Sigmoid colon (tissue), 7 donors: ENCODE results near the gene MIEF2. TPM values are rescaled to one million over a fixed set of nuclear protein-coding genes. Genes with fewer than 3 reads are reported as not detected.
"Not testable (repeated sequence)": the region's sequence is repeated elsewhere in the genome, so short reads cannot be mapped to it uniquely, and the experiment has no call there.

Source experiments
- DNase-seq: peaks from one replicate; pipeline ENCODE4 v3.0.0-alpha.2; 2019
- H3K27ac ChIP-seq, 4 donors: fragments of 200-600 bp; sonication (generic); one replicate each; pipeline ENCODE4 v1.5.1; 2016 to 2019; ENCODE audit warnings: mild to moderate bottlenecking in 1 of 4
- H3K27me3 ChIP-seq, 3 donors: fragments of 200-600 bp; sonication (generic); one replicate each; pipeline ENCODE4 v1.5.1; 2019; ENCODE audit warnings: mild to moderate bottlenecking in 1 of 3
- H3K36me3 ChIP-seq, 4 donors: fragments of 200-600 bp; sonication (generic); one replicate each; pipeline ENCODE4 v1.5.1; 2016 to 2019
- H3K4me1 ChIP-seq, 4 donors: fragments of 200-600 bp; sonication (generic); one replicate each; pipeline ENCODE4 v1.5.1; 2017 to 2019
- H3K4me3 ChIP-seq, 4 donors: fragments of 200-600 bp; sonication (generic); one replicate each; pipeline ENCODE4 v1.5.1; 2017 to 2019; ENCODE audit warnings: mild to moderate bottlenecking in 2 of 4, moderate library complexity in 1 of 4
- H3K9me3 ChIP-seq, 4 donors: fragments of 200-600 bp in 3 of 4; sonication (generic) in 3 of 4; one replicate each; pipeline versions ENCODE4 v1.5.1 to v1.6.1; 2013 to 2019
- EP300 ChIP-seq, 4 donors: sonication (generic); formaldehyde crosslinking; IDR thresholded peaks; one replicate each; pipeline ENCODE4 v1.6.1; 2017; ENCODE audit warnings: antibody characterized with exemption in 4 of 4
- POLR2A ChIP-seq, 2 donors: fragments of 450-650 bp; IDR thresholded peaks; one replicate each; pipeline ENCODE4 v1.6.1; 2016; ENCODE audit warnings: antibody characterized with exemption in 2 of 2, mild to moderate bottlenecking in 2 of 2, moderate library complexity in 2 of 2
- POLR2AphosphoS5 ChIP-seq, 4 donors: sonication (generic); formaldehyde crosslinking; IDR thresholded peaks; one replicate each; pipeline ENCODE4 v1.6.1; 2017; ENCODE audit warnings: antibody characterized with exemption in 4 of 4
- WGBS, 2 donors: extraction: QIAGEN DNeasy Blood & Tissue Kit; methylation state at CpG; one replicate each; pipeline ENCODE4 v1.1.7; 2013; 5-methylcytosine and 5-hydroxymethylcytosine counted together
- intact Hi-C: fragments of 100-400 bp; cut with DNase I; formaldehyde crosslinking; loops from one replicate; pipeline ENCODE4 v1.15.1; 2023
- polyA plus RNA-seq, 3 donors: library from polyadenylated mRNA; stranded (reverse); fragments of 200-250 nt; gene quantifications; one replicate each; pipeline ENCODE4 v1.2.3, GENCODE V29; 2013
- total RNA-seq, 4 donors: library from RNA; depleted of rRNA; stranded (reverse); fragments of >200 nt; gene quantifications; one replicate each; pipeline ENCODE4 v1.1.0, GENCODE V29; 2016
- TF ChIP-seq, protein P1 (sequence below), 4 experiments: fragments of 450-650 bp in 3 of 4; fragments of 200-600 bp in 1 of 4; IDR thresholded peaks; one replicate each; pipeline ENCODE4 v1.5.1; 2016 to 2019; ENCODE audit warnings: antibody characterized with exemption in 4 of 4, mild to moderate bottlenecking in 3 of 4, moderate library complexity in 2 of 4
- donor health status: healthy with polysubstance abuse.
- donor health status: Bipolar disorder and iron deficiency.
- donor health status: healthy.

The MIEF2 gene
- total and polyA plus RNA-seq, 7 donors: 3.7 to 14.4 (median 11.4) TPM

DNA sequence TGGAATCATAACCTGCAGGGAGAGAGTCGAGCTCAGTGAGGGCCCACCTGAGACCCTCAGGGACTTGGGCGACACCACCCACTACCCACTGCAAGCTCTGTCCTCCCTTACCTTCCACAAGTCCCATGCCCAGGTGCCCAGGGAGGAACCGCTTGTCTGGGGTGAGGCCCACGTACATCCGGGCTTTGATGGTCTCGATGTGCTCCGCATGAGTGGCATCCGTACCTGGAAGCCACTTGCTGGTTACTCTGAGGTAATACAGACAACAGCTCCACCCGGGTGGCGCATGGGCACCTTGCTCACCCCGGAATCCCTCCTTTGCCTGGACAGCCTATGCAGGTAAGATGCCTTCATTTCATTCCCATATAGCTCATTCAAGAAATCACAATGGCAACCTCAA, 24.8 kb downstream of the MIEF2 start:
- WGBS, 2 donors: 96 to 97% methylated on average over 11 of the region's 11 CpGs
- Histone ChIP-seq H3K4me1 (no peaks in the 10 kb centered on the region), H3K27ac (no peak overlapping the region), H3K4me3 (no peak overlapping the region), H3K36me3 (peaks cover 15 to 96% (median 64%) of the 10 kb centered on the region in 4 donors), H3K27me3 (no peaks in the 10 kb centered on the region), H3K9me3 (no peaks in the 10 kb centered on the region)
- DNase-seq: no peak
- intact Hi-C loops: no loop called here
- no peak for TF ChIP-seq POLR2AphosphoS5 (IDR thresholded peaks at IDR 0.05)
- TF ChIP-seq POLR2A (IDR thresholded peaks at IDR 0.05): no peak
- TF ChIP-seq, protein P1, sequence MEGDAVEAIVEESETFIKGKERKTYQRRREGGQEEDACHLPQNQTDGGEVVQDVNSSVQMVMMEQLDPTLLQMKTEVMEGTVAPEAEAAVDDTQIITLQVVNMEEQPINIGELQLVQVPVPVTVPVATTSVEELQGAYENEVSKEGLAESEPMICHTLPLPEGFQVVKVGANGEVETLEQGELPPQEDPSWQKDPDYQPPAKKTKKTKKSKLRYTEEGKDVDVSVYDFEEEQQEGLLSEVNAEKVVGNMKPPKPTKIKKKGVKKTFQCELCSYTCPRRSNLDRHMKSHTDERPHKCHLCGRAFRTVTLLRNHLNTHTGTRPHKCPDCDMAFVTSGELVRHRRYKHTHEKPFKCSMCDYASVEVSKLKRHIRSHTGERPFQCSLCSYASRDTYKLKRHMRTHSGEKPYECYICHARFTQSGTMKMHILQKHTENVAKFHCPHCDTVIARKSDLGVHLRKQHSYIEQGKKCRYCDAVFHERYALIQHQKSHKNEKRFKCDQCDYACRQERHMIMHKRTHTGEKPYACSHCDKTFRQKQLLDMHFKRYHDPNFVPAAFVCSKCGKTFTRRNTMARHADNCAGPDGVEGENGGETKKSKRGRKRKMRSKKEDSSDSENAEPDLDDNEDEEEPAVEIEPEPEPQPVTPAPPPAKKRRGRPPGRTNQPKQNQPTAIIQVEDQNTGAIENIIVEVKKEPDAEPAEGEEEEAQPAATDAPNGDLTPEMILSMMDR (IDR thresholded peaks at IDR 0.05): no peak
- no peak for TF ChIP-seq EP300 (IDR thresholded peaks at IDR 0.05)

DNA sequence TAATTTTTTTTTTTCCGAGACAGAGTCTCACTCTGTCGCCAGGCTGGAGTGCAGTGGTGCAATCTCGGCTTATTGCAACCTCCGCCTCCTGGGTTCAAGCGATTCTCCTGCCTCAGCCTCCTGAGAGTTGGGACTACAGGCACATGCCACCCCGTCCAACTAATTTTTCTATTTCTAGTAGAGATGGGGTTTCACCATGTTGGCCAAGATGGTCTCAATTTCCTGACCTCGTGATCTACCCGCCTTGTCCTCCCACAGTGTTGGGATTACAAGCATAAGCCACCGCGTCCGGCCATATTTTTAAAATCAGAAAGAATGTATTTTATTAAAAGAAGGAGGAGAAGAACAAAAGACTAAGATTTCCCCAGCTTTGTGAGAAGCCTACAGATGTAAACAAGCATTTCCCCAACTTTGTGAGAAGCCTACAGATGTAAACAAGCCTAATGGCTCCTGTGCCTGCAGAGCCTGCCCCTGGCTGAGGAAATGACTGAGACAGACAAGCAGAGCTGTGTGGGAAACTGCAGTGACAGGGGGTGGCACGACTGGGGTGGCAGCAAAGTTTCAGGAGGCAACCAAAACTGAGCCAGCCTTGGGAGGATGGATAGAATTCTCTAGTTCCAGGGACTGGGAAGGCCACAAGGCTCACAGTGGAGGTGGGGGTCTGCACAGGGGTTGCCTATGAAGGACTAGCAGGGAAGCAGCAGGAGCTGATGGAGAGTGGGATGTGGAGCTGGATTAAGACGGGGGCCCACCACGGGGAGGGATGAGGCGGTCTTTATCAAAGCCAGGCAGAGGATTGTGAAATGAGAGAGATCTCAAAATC, 31.5 kb downstream of the MIEF2 start:
- DNase-seq: no peak
- Histone ChIP-seq H3K36me3 (peaks cover 7 to 79% (median 48%) of the 10 kb centered on the region in 4 donors), H3K4me3 (no peak overlapping the region), H3K9me3 (no peaks in the 10 kb centered on the region), H3K27ac (no peak overlapping the region), H3K27me3 (no peaks in the 10 kb centered on the region), H3K4me1 (no peaks in the 10 kb centered on the region)
- intact Hi-C loops: no loop called here
- no peak for TF ChIP-seq EP300 (IDR thresholded peaks at IDR 0.05)
- TF ChIP-seq POLR2AphosphoS5 (IDR thresholded peaks at IDR 0.05): no peak
- TF ChIP-seq, protein P1 (IDR thresholded peaks at IDR 0.05): no peak
- TF ChIP-seq POLR2A (IDR thresholded peaks at IDR 0.05): no peak
- WGBS, 2 donors: 93 to 95% methylated on average over 15 of the region's 15 CpGs

DNA sequence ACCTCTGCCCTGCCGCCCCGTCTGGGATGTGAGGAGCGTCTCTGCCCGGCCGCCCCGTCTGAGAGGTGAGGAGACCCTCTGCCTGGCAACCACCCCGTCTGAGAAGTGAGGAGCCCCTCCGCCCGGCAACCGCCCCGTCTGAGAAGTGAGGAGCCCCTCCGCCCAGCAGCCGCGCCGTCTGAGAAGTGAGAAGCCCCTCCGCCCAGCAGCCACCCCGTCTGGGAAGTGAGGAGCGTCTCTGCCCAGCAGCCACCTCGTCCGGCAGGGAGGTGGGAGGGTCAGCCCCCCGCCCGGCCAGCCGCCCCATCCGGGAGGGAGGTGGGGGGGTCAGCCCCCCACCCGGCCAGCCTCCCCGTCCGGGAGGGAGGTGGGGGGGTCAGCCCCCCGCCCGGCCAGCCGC, 37.6 kb downstream of the MIEF2 start:
- H3K27ac ChIP-seq, DNase-seq, intact Hi-C loops, H3K4me1 ChIP-seq, H3K9me3 ChIP-seq, H3K27me3 ChIP-seq, H3K4me3 ChIP-seq: not testable (repeated sequence)
- peaks cover 16 to 67% (median 39%) of the 10 kb centered on the region in 4 donors for H3K36me3 ChIP-seq
- WGBS, 2 donors: 96 to 97% methylated on average over 30 of the region's 30 CpGs

DNA sequence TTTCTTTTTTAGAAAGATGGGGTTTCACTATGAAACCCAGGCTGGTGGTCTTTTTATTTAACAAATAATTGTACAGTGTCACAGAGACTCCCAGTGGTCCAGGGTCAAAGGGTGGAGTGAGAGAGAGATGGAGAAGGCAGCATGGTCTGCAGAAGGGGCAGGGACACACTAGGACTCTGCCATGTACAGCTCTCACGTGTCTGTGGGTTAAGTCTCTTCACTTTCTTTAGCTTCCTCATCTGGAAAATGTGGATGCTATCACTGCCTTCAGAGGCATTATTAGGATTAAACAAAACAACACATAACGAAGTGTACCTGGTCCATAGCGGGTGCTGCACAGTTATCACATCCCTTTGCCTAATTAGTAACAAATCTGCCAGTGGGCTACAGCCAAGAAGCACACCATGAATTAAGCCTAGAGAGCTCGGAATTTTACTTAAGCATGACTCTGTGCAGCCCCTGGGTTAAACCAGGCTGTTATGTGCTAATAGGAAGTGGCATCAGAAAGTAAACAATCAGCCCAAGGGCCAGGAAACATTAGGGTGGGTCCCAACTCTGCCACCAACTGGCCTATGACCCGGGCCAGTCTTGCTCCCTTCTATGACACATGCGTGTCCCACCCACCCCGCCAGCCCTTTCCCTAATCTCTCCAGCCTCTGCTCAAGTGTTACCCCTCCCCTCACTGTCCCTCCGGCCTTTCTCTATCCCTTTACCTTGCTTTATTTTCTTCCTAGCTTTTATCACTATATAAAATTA, 40.4 kb downstream of the MIEF2 start:
- Histone ChIP-seq H3K4me1 (no peaks in the 10 kb centered on the region), H3K27me3 (no peaks in the 10 kb centered on the region), H3K4me3 (no peak overlapping the region), H3K9me3 (no peaks in the 10 kb centered on the region), H3K36me3 (peaks cover 24 to 75% (median 54%) of the 10 kb centered on the region in 4 donors), H3K27ac (no peak overlapping the region)
- 88 to 91% methylated on average over 8 of the region's 8 CpGs for WGBS, 2 donors
- TF ChIP-seq POLR2A (IDR thresholded peaks at IDR 0.05) (no peak), EP300 (IDR thresholded peaks at IDR 0.05) (no peak), POLR2AphosphoS5 (IDR thresholded peaks at IDR 0.05) (no peak)
- TF ChIP-seq, protein P1 (IDR thresholded peaks at IDR 0.05): no peak
- DNase-seq: no peak
- intact Hi-C loops: no loop called here

DNA sequence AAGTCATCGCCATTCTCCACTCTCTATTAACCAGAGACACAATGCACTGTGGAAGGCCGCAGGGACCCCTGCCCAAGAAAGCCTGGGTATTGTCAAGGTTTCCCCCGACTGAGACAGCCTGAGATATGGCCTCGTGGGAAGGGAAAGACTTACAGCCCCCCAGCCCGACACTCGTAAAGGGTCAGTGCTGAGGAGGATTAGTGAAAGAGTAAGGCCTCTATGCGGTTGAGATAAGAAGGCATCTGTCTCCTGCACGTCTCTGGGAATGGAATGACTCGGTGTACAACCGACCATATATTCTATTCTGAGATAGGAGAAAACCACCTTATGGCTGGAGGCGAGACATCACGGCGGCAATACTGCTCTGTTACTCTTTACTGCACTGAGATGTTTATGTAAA, 42.7 kb downstream of the MIEF2 start:
- H3K27me3 ChIP-seq, intact Hi-C loops, H3K27ac ChIP-seq, DNase-seq, H3K4me3 ChIP-seq, H3K4me1 ChIP-seq, H3K9me3 ChIP-seq: not testable (repeated sequence)
- H3K36me3 ChIP-seq: peaks cover 24 to 94% (median 70%) of the 10 kb centered on the region in 4 donors
- WGBS, 2 donors: 88 to 93% methylated on average over 13 of the region's 13 CpGs
